Prostate gland (tissue), 2 donors: ENCODE data around the gene RNPEPL1. TPM values are rescaled to one million over a fixed set of nuclear protein-coding genes. Genes with fewer than 3 reads are reported as not detected.
"Not testable (repeated sequence)": the region's sequence is repeated elsewhere in the genome, so short reads cannot be mapped to it uniquely, and the experiment has no call there.

Source experiments
- DNase-seq: peaks from one replicate; pipeline ENCODE4 v3.0.0-alpha.2; 2019; ENCODE audit warnings: low spot score
- H3K27ac ChIP-seq, 2 donors: fragments of 200-600 bp; sonication (generic); 2 replicates each; pipeline ENCODE4 v1.5.1; 2017 to 2019
- H3K27me3 ChIP-seq: fragments of 200-600 bp; sonication (generic); replicated peaks from 2 replicates; pipeline ENCODE4 v1.5.1; 2019; ENCODE audit not compliant: insufficient read depth
- H3K36me3 ChIP-seq, 2 donors: fragments of 200-600 bp; sonication (generic); 1 replicate in 1 of 2; 2 replicates in 1 of 2; pipeline versions ENCODE4 v1.5.1 to v1.8.1; 2017 to 2019
- H3K4me1 ChIP-seq: fragments of 200-600 bp; sonication (generic); replicated peaks from 2 replicates; pipeline ENCODE4 v1.5.1; 2019
- H3K4me3 ChIP-seq, 2 donors: fragments of 200-600 bp; sonication (generic); 2 replicates each; pipeline ENCODE4 v1.5.1; 2017 to 2019
- H3K9me3 ChIP-seq: fragments of 200-600 bp; sonication (generic); 2 replicates; pipeline ENCODE4 v1.5.1; 2017
- POLR2A ChIP-seq: fragments of 450-650 bp; IDR thresholded peaks from one replicate; pipeline ENCODE4 v1.6.1; 2016; ENCODE audit warnings: antibody characterized with exemption, mild to moderate bottlenecking
- POLR2AphosphoS5 ChIP-seq: sonication (generic); formaldehyde crosslinking; IDR thresholded peaks from one replicate; pipeline ENCODE4 v1.6.1; 2017; ENCODE audit warnings: antibody characterized with exemption
- WGBS: methylation state at CpG from one replicate; pipeline ENCODE4 v1.1.5; 2018; 5-methylcytosine and 5-hydroxymethylcytosine counted together
- intact Hi-C: fragments of 100-400 bp; cut with DNase I; formaldehyde crosslinking; loops from one replicate; pipeline ENCODE4 v1.14.2; 2022
- total RNA-seq, 2 donors: library from RNA; depleted of rRNA; stranded (reverse); fragments of >200 nt; gene quantifications; one replicate each; pipeline ENCODE4 v1.1.0, GENCODE V29; 2016
- TF ChIP-seq, protein P1 (sequence below), 4 experiments: fragments of 200-600 bp in 2 of 4; fragments of 450-650 bp in 2 of 4; sonication (generic) in 2 of 4; IDR thresholded peaks; 1 replicate in 3 of 4; 2 replicates in 1 of 4; pipeline ENCODE4 v1.5.1; 2016 to 2019; ENCODE audit warnings: antibody characterized with exemption in 4 of 4, mild to moderate bottlenecking in 2 of 4, moderate library complexity in 2 of 4

The RNPEPL1 gene
- total RNA-seq, 2 donors from 2014 or later: 36.9 to 94.7 TPM

DNA sequence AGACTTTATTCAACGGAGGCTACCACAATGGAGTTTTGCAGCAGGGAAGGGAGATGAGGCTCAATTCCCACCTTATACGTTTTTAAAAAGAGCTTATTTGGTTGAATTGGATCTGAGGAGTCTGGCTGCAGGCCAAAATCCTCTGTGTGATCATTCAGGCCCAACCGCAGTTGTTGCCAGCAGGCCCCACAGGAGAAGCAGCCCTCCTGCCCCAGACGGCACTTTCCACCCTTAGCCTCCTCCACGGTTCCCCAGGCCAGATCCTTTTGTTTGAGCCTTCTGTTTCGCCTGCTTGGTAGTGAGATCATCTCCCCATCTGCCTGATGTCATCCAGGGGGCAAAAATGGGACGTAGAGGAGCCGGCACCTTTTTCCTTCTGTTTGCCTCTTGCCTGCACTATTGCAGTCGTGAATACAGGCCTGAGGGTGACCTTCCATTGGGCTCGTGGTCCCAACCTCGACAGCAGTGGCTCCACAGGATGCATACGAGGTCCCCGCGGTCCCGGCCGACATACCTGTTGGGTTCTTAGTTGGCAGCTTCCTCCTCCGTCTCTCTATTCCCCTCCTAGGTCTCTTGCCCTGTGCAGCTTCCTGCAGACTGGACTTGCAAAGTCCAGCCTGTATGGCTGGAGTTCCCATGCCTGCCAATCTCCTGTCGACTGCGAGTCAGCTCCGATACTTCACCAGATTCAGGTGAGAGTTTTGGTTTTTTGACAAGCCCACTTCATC lies 47.7 kb downstream of the RNPEPL1 start:
- H3K4me1 ChIP-seq: no peaks in the 10 kb centered on the region
- 75% methylated on average over 20 of the region's 20 CpGs for WGBS
- TF ChIP-seq POLR2AphosphoS5 (no peak), POLR2A (no peak)
- TF ChIP-seq, protein P1, sequence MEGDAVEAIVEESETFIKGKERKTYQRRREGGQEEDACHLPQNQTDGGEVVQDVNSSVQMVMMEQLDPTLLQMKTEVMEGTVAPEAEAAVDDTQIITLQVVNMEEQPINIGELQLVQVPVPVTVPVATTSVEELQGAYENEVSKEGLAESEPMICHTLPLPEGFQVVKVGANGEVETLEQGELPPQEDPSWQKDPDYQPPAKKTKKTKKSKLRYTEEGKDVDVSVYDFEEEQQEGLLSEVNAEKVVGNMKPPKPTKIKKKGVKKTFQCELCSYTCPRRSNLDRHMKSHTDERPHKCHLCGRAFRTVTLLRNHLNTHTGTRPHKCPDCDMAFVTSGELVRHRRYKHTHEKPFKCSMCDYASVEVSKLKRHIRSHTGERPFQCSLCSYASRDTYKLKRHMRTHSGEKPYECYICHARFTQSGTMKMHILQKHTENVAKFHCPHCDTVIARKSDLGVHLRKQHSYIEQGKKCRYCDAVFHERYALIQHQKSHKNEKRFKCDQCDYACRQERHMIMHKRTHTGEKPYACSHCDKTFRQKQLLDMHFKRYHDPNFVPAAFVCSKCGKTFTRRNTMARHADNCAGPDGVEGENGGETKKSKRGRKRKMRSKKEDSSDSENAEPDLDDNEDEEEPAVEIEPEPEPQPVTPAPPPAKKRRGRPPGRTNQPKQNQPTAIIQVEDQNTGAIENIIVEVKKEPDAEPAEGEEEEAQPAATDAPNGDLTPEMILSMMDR (IDR thresholded peaks at IDR 0.05): no peak
- DNase-seq: no peak
- H3K4me3 ChIP-seq: no peak overlapping the region
- no peaks in the 10 kb centered on the region for H3K27me3 ChIP-seq
- intact Hi-C loops: no loop called here
- no peaks in the 10 kb centered on the region for H3K36me3 ChIP-seq
- no peak overlapping the region for H3K27ac ChIP-seq
- no peaks in the 10 kb centered on the region for H3K9me3 ChIP-seq

DNA sequence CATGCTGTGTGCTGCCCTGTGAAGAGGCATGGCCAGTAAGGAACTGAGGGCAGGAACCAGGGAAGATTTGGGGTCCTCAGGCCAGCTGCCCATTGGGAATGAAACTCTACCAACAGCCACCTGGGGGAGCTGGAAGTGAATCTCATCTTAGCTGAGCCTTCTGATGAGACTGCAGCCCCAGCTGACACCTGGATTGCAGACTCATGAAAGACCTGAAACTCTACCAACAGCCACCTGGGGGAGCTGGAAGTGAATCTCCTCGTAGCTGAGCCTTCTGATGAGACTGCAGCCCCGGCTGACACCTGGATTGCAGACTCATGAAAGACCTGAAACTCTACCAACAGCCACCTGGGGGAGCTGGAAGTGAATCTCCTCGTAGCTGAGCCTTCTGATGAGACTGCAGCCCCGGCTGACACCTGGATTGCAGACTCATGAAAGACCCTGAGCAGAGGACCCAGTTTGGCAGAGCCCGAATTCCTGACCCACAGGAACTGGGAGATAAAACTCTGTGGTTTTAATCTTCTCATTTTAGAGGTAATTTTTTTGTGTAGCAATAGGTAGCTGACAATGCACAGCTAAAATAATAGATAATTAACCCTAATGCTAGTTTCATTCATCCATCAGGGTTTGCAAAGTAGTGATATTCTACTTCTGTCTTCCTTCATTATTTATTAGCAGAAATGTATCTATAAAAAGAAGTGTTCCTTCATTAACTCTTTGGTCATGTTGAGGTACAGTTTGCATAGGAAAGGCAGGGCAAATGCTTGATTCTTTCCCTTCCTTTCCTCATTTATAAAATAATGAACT lies 48.8 kb downstream of the RNPEPL1 start:
- 94% methylated on average over 5 of the region's 5 CpGs for WGBS
- H3K9me3 ChIP-seq, H3K4me3 ChIP-seq, H3K4me1 ChIP-seq, H3K27ac ChIP-seq, intact Hi-C loops, DNase-seq, H3K27me3 ChIP-seq, H3K36me3 ChIP-seq: not testable (repeated sequence)

GRCh38 chr2:240618776-240619175 lies 50.5 kb downstream of the RNPEPL1 start:
- H3K9me3 ChIP-seq: no peaks in the 10 kb centered on the region
- intact Hi-C loops: no loop called here
- H3K36me3 ChIP-seq: no peaks in the 10 kb centered on the region
- 95% methylated on average over 6 of the region's 6 CpGs for WGBS
- H3K4me1 ChIP-seq: no peaks in the 10 kb centered on the region
- no peak for DNase-seq
- H3K4me3 ChIP-seq: no peak overlapping the region
- TF ChIP-seq, protein P1 (IDR thresholded peaks at IDR 0.05): no peak
- H3K27me3 ChIP-seq: no peaks in the 10 kb centered on the region
- H3K27ac ChIP-seq: no peak overlapping the region

GRCh38 chr2:240619506-240620148 lies 51.3 kb downstream of the RNPEPL1 start:
- TF ChIP-seq, protein P1 (IDR thresholded peaks at IDR 0.05): no peak
- TF ChIP-seq POLR2AphosphoS5 (no peak), POLR2A (no peak)
- Histone ChIP-seq H3K4me3 (no peak overlapping the region), H3K27ac (no peak overlapping the region), H3K36me3 (no peaks in the 10 kb centered on the region), H3K27me3 (no peaks in the 10 kb centered on the region), H3K9me3 (no peaks in the 10 kb centered on the region), H3K4me1 (no peaks in the 10 kb centered on the region)
- DNase-seq: no peak
- intact Hi-C loops: no loop called here
- WGBS: 49% methylated on average over 19 of the region's 19 CpGs

- no peak overlapping the region for H3K27ac ChIP-seq
- no peaks in the 10 kb centered on the region for H3K27me3 ChIP-seq
- no peaks in the 10 kb centered on the region for H3K9me3 ChIP-seq
- WGBS: 90% methylated on average over 12 of the region's 13 CpGs
- DNase-seq: no peak
- H3K4me3 ChIP-seq: no peak overlapping the region
- intact Hi-C loops: no loop called here
- TF ChIP-seq, protein P1 (IDR thresholded peaks at IDR 0.05): no peak
- TF ChIP-seq POLR2AphosphoS5 (no peak), POLR2A (no peak)
- H3K36me3 ChIP-seq: no peaks in the 10 kb centered on the region
- no peaks in the 10 kb centered on the region for H3K4me1 ChIP-seq
Measured at GRCh38 chr2:240620149-240620731, 52.0 kb downstream of the RNPEPL1 start.
